GM19043 (cell line): Measurements from ENCODE around the gene ARHGEF17.
A peak's percentile ranks its signal among the peaks of the same experiment; 100 is the strongest.

Experiments
- ATAC-seq: cut with Tn5 transposase; IDR thresholded peaks from one replicate; pipeline ENCODE4 v1.9.1; 2021; ENCODE audit warnings: low read depth; ENCODE audit not compliant: unreplicated experiment

The ARHGEF17 gene

GRCh38 chr11:73311394-73311869 is 3.4 kb downstream of the ARHGEF17 start:
- no peak for ATAC-seq

- no peak for ATAC-seq
These were observed 4.0 kb downstream of the ARHGEF17 start for GRCh38 chr11:73312036-73312435.

DNA sequence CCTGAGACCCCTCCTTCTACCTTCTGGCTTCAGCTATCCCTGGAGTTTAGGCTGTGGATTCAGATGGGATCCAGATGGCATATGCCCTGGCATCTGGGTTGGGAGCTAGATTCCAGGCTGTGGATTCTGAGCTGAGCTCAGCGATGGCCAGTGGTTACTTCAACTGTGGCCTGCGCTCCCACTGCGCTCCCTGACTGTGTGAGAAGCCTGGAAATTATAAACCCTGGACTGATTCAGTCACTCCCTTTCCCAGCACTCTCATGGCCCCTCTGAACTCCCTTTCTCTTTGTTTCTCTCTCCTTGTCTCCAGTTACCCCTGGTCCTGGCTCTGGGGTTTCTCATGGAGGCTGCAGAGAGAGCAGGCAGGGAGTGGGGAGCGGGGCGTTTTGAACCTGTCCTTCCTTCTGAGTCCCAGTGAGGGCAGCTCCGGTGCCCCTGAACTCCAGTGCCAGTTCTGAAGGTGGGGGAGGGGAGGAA is 4.8 kb downstream of the ARHGEF17 start:
- no peak for ATAC-seq

GRCh38 chr11:73313652-73314051 is 5.6 kb downstream of the ARHGEF17 start:
- no peak for ATAC-seq

- no peak for ATAC-seq
These were observed 6.3 kb downstream of the ARHGEF17 start for GRCh38 chr11:73314117-73314961.

- no peak for ATAC-seq
These were observed 7.4 kb downstream of the ARHGEF17 start for GRCh38 chr11:73315293-73316020.

DNA sequence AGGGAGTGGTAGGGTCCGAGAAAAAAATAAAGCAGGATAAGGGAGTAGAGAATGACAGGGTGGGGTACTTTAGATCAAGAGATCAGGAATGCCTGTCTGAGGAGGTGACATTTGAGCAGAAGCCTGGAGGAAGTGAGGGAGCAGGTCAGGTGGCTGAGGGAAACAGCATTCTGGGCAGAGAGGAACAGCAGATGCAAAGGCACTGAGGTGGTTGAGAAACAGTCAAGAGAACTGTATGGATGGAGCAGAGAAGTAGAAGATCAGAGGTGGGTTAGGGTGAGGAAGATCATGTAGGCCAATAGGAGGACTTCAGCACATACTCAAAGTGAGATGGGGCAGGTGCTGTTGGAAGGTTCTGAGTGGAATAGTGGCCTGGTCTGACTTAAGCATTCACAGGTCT is 8.3 kb downstream of the ARHGEF17 start:
- no peak for ATAC-seq

DNA sequence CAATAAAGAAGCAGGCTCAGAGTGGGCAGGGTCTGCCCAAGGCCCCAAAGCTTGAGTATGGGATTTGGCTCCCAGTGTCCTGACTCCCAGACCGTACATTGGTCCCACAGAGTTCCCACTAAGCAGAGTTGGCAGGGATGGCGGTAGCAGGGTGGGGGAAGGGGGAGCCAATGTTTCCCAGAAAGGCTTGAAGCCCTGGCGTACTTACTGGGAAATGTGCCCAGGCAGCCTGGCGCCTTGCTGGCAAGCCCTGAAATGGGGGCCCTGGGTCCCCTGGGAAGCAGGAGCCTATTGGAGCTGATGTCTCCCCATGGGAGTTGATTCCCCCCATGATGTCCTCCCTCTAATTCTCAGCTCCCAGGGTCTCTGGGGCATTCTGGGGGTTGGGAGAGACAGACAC is 9.3 kb downstream of the ARHGEF17 start:
- ATAC-seq, result no peak

DNA sequence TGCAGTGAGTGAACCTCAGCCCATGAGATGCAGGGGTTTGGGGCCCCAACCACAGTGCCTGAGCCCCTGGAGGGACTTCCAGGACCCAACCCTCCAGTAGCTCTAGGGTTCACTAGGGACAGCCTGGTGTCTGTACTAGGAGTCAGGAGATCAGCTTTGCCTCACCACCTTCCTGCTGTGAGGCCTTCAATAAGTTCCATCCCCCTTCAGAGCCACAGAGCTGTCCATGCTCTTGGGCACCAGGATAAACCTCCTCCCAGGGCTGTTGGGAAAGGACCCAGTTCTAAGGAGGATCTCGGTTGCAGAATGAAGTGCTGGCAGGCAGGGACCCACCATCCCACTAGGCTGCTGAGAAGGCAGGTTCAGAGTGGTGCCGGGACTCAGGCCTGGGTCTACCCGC is 9.7 kb downstream of the ARHGEF17 start:
- ATAC-seq, result no peak

DNA sequence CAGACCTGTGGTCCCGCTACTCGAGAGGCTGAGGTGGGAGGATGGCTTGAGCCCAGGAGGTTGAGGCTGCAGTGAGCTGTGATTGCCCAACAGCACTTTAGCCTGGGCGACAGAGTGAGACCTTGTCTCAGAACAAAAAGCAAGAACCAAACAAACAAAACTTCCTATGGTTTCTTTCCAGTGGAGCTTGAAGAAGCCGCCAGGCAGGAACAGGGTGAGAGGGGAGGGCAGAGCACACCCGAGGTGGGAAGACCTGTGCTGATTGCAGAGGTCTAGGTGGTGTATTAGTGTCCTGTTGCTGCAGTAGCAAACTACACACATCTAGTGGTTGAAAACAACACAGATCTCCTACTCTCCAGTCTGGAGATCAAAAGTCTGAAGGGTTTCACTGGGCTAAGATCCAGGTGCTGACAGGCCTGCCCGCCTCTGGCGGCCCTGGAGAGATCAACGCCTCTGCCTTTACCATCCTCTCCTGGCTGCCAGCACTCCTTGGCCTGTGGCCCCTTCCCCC is 10.5 kb downstream of the ARHGEF17 start:
- no peak for ATAC-seq

- no peak for ATAC-seq
These were observed 12.9 kb downstream of the ARHGEF17 start for GRCh38 chr11:73320763-73321603.

GRCh38 chr11:73321604-73322381 is 13.7 kb downstream of the ARHGEF17 start:
- ATAC-seq, result no peak

DNA sequence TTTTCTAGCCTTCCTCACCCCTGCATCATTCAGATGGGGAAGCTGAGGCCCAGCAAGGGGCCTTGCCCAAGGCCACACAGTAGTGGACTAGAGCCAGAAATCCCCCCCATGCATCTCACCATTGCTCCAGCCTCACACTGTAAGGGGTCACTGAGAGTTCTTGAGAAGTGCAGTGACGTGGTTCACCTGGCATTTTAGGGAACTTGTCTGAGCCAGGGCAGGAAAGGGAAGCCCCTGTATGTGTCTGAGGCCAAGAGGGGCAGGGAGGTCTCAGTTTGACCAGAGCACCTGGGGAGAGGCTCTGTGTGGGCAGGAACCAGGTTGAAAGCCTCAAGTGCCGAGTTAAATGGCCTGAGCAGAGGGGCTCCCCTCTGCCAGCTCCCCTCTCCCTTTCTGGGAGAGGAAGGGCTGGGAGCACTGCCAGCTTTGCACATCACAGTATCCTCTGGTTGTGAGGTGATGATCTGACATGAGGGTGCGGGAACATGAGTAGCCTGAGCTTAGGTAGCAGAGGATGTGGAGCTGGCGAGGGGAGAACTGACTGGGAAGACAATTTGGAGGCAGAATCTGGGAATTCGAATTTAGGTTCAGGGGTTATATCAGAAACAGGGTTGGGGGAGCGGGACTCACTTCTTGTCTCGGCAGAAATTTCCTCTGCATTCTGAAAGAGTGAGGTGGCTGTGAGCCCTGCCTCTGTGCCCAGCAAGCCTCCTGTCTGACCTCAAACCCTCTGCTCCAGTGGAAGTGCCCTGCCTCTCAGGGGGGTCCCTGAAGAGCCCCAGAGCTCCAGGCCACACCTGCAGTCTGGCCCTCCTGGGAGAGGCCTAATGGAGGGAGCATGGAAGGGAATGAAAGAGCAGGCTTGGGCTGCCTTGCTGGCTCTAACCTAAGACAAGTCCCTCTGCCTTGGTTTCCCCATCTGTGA is 14.6 kb downstream of the ARHGEF17 start:
- ATAC-seq, result no peak

- ATAC-seq, result no peak
These were observed 15.4 kb downstream of the ARHGEF17 start for GRCh38 chr11:73323464-73323863.

DNA sequence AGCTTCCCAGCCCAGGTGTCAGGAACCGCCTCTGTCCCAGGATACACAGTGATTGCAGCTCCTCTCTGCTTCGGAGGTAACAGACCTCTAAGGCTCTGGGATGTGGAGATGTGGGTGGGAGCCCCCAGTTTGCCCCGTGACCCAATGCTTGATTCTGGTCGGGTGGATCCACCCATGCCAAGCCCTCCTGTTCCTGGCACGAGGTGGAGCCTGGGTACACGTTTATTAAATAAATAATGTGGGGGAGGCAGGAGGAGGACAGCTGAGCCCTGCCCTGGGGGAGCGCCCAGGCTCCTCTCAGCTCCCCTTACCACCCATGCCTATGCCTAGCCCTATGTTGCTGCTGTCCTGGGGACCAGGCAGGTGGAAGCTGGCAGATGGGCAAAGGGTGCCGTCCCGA is 16.0 kb downstream of the ARHGEF17 start:
- ATAC-seq, result no peak

DNA sequence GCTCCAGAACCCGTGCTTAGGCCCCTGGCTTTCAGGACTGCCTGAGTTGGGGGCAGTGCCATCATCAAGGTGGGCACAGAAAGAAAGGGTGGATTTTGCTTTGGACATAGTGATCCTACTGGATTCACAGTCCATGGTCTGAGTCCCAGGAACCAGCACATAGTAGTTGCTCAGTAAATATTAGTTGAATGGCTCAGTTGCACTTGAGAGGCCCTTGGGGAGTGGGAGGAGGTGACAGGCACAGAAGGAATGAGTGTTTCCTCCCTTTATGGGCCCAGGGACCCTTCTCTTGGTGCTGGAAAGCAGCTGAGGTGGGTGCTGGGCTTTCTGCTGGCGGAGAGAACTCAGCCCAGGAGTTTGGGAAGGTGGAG is 16.6 kb downstream of the ARHGEF17 start:
- no peak for ATAC-seq

- ATAC-seq, result peak; percentile 68
These were observed 17.2 kb downstream of the ARHGEF17 start for GRCh38 chr11:73325036-73325981.
